ENCODE results near the gene MAP1B.

Gene MAP1B

GRCh38 chr5:72194846-72195245 is 87.6 kb downstream of the MAP1B start:
- DNase-seq (ENCODE audit: low spot score) = no peak

- DNase-seq (ENCODE audit: low spot score) = no peak
Measured at GRCh38 chr5:72195581-72195980, 88.3 kb downstream of the MAP1B start.

- no peak for DNase-seq (ENCODE audit: low spot score)
Measured at GRCh38 chr5:72197393-72197792, 90.1 kb downstream of the MAP1B start.

GRCh38 chr5:72199681-72200080 is 92.4 kb downstream of the MAP1B start:
- DNase-seq (ENCODE audit: low spot score) = no peak

- no peak for DNase-seq (ENCODE audit: low spot score)
Measured at GRCh38 chr5:72202331-72202825, 95.1 kb downstream of the MAP1B start.

- no peak for DNase-seq (ENCODE audit: low spot score)
Measured at GRCh38 chr5:72203251-72203845, 96.1 kb downstream of the MAP1B start.

GRCh38 chr5:72204946-72205345 is 97.7 kb downstream of the MAP1B start:
- no peak for DNase-seq (ENCODE audit: low spot score)

- peak; percentile 28 for DNase-seq (ENCODE audit: low spot score)
Measured at GRCh38 chr5:72205431-72206009, 98.2 kb downstream of the MAP1B start.

- DNase-seq (ENCODE audit: low spot score) = no peak
Measured at GRCh38 chr5:72206160-72206559, 98.9 kb downstream of the MAP1B start.

- no peak for DNase-seq (ENCODE audit: low spot score)
Measured at GRCh38 chr5:72206994-72207393, 99.7 kb downstream of the MAP1B start.

- DNase-seq (ENCODE audit: low spot score) = no peak
Measured at GRCh38 chr5:72208324-72208926, 101.2 kb downstream of the MAP1B start.

GRCh38 chr5:72209147-72210115 is 102.2 kb downstream of the MAP1B start:
- DNase-seq (ENCODE audit: low spot score) = no peak

GRCh38 chr5:72210888-72211678 is 103.8 kb downstream of the MAP1B start:
- DNase-seq (ENCODE audit: low spot score) = peak; percentile 69

- DNase-seq (ENCODE audit: low spot score) = no peak
Measured at GRCh38 chr5:72212171-72212570, 104.9 kb downstream of the MAP1B start.

- no peak for DNase-seq (ENCODE audit: low spot score)
Measured at GRCh38 chr5:72213482-72213881, 106.2 kb downstream of the MAP1B start.

- no peak for DNase-seq (ENCODE audit: low spot score)
Measured at GRCh38 chr5:72214168-72214567, 106.9 kb downstream of the MAP1B start.

- no peak for DNase-seq (ENCODE audit: low spot score)
Measured at GRCh38 chr5:72216756-72217155, 109.5 kb downstream of the MAP1B start.

- DNase-seq (ENCODE audit: low spot score) = no peak
Measured at GRCh38 chr5:72221099-72221498, 113.8 kb downstream of the MAP1B start.

GRCh38 chr5:72221541-72221940 is 114.3 kb downstream of the MAP1B start:
- no peak for DNase-seq (ENCODE audit: low spot score)

- DNase-seq (ENCODE audit: low spot score) = no peak
Measured at GRCh38 chr5:72222521-72222920, 115.2 kb downstream of the MAP1B start.

GRCh38 chr5:72223371-72223770 is 116.1 kb downstream of the MAP1B start:
- DNase-seq (ENCODE audit: low spot score) = no peak

Data from AG08395 (cell line).